ENCODE results near the gene CGRRF1.

The CGRRF1 gene

DNA sequence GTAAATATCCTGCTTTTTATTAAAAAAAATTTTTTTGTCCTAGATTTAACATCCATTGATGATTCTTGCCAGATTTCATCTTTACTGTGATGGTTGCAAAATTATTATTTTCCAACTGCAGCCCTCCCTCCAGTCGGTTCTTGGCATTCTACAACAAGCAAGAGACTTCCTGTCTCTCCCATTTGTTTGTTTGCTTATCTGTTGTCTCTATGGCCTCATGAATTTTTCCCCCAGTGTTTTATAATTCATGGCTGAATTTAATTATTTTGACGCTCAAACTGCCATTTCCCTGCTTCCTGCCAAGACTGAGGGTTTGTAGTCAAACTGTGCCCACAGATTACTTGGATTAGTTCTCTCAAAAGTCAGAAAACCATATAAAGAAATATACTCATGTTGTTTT lies 25.9 kb downstream of the CGRRF1 start:
- peaks cover 10% of the 10 kb centered on the region for H3K4me1 ChIP-seq (ENCODE audit: control insufficient read depth, low read length)
- no peaks in the 10 kb centered on the region for H3K9me3 ChIP-seq (ENCODE audit: control insufficient read depth, insufficient read depth, low read length)
- H3K79me2 ChIP-seq (ENCODE audit: control insufficient read depth, low read length): no peaks in the 10 kb centered on the region
- no peaks in the 10 kb centered on the region for H4K20me1 ChIP-seq (ENCODE audit: control insufficient read depth, insufficient read depth, low read depth, low read length)
- no peak overlapping the region for H3K27ac ChIP-seq (ENCODE audit: low read depth, low read length)
- no peaks in the 10 kb centered on the region for H3K9me2 ChIP-seq (replicated peaks; ENCODE audit: control insufficient read depth, low read length)
- H3K4me3 ChIP-seq (ENCODE audit: low read length): no peak overlapping the region
- H3K4me2 ChIP-seq (ENCODE audit: low read length): no peak overlapping the region
- H3F3A ChIP-seq (ENCODE audit: control insufficient read depth, insufficient read depth): no peaks in the 10 kb centered on the region
- TF ChIP-seq, protein P1, sequence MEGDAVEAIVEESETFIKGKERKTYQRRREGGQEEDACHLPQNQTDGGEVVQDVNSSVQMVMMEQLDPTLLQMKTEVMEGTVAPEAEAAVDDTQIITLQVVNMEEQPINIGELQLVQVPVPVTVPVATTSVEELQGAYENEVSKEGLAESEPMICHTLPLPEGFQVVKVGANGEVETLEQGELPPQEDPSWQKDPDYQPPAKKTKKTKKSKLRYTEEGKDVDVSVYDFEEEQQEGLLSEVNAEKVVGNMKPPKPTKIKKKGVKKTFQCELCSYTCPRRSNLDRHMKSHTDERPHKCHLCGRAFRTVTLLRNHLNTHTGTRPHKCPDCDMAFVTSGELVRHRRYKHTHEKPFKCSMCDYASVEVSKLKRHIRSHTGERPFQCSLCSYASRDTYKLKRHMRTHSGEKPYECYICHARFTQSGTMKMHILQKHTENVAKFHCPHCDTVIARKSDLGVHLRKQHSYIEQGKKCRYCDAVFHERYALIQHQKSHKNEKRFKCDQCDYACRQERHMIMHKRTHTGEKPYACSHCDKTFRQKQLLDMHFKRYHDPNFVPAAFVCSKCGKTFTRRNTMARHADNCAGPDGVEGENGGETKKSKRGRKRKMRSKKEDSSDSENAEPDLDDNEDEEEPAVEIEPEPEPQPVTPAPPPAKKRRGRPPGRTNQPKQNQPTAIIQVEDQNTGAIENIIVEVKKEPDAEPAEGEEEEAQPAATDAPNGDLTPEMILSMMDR (IDR thresholded peaks at IDR 0.05; ENCODE audit: low read depth, low read length, poor library complexity, severe bottlenecking): no peak
- TF ChIP-seq EZH2phosphoT487 (IDR thresholded peaks at IDR 0.05; ENCODE audit: borderline replicate concordance, low read length): no peak
- no peaks in the 10 kb centered on the region for H3K27me3 ChIP-seq (ENCODE audit: control insufficient read depth, low read length)
- peaks cover 6% of the 10 kb centered on the region; the same call in 1 of the 2 replicates for H3K36me3 ChIP-seq (ENCODE audit: control insufficient read depth, low read length)

DNA sequence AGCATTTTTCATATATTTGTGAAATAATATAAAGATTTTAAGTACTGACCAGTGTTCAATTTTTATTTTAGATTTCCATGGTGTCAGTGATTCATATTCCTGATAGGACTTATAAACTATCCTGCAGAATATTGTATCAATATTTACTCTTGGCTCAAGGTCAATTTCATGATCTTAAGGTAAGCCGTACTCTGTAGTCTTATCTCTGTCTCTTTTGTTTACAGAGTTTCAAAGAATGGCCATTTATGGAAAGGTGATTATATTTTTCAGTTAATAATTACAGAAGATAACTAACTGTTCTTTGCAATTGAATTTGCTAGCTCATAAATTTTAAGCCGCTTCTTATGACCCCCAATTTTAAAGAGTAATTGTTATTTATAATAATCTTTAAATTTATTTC lies 27.9 kb downstream of the CGRRF1 start:
- Histone ChIP-seq H3F3A (ENCODE audit: control insufficient read depth, insufficient read depth) (no peaks in the 10 kb centered on the region), H3K4me1 (ENCODE audit: control insufficient read depth, low read length) (peaks cover 2% of the 10 kb centered on the region), H3K4me3 (ENCODE audit: low read length) (no peak overlapping the region), H3K36me3 (ENCODE audit: control insufficient read depth, low read length) (peaks cover 6% of the 10 kb centered on the region; the same call in 1 of the 2 replicates), H3K9me2 (replicated peaks; ENCODE audit: control insufficient read depth, low read length) (no peaks in the 10 kb centered on the region), H3K27me3 (ENCODE audit: control insufficient read depth, low read length) (no peaks in the 10 kb centered on the region), H3K79me2 (ENCODE audit: control insufficient read depth, low read length) (no peaks in the 10 kb centered on the region), H4K20me1 (ENCODE audit: control insufficient read depth, insufficient read depth, low read depth, low read length) (no peaks in the 10 kb centered on the region), H3K9me3 (ENCODE audit: control insufficient read depth, insufficient read depth, low read length) (no peaks in the 10 kb centered on the region), H3K27ac (ENCODE audit: low read depth, low read length) (no peak overlapping the region), H3K4me2 (ENCODE audit: low read length) (no peak overlapping the region)
- TF ChIP-seq, protein P1 (IDR thresholded peaks at IDR 0.05; ENCODE audit: low read depth, low read length, poor library complexity, severe bottlenecking): no peak
- TF ChIP-seq EZH2phosphoT487 (IDR thresholded peaks at IDR 0.05; ENCODE audit: borderline replicate concordance, low read length): no peak

DNA sequence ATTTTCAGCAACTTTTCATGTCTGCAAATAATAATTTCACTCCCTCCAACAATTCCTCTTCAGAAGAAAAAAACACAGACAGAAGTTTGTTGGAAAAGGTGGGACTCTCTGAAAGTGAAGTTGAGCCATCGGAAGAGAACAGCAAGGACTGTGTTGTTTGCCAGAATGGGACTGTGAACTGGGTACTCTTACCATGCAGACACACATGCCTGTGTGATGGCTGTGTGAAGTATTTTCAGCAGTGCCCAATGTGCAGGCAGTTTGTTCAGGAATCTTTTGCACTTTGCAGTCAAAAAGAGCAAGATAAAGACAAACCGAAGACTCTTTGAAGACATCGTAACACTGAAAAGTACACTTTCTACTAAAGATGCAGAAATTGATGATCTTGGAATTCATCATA lies 28.3 kb downstream of the CGRRF1 start:
- H3K79me2 ChIP-seq (ENCODE audit: control insufficient read depth, low read length): no peaks in the 10 kb centered on the region
- no peak overlapping the region for H3K4me3 ChIP-seq (ENCODE audit: low read length)
- no peaks in the 10 kb centered on the region for H4K20me1 ChIP-seq (ENCODE audit: control insufficient read depth, insufficient read depth, low read depth, low read length)
- no peaks in the 10 kb centered on the region for H3K4me1 ChIP-seq (ENCODE audit: control insufficient read depth, low read length)
- no peak overlapping the region for H3K27ac ChIP-seq (ENCODE audit: low read depth, low read length)
- peaks cover 6% of the 10 kb centered on the region; the same call in 1 of the 2 replicates for H3K36me3 ChIP-seq (ENCODE audit: control insufficient read depth, low read length)
- H3K4me2 ChIP-seq (ENCODE audit: low read length): no peak overlapping the region
- H3K27me3 ChIP-seq (ENCODE audit: control insufficient read depth, low read length): no peaks in the 10 kb centered on the region
- no peak for TF ChIP-seq EZH2phosphoT487 (IDR thresholded peaks at IDR 0.05; ENCODE audit: borderline replicate concordance, low read length)
- TF ChIP-seq, protein P1 (IDR thresholded peaks at IDR 0.05; ENCODE audit: low read depth, low read length, poor library complexity, severe bottlenecking): no peak
- H3F3A ChIP-seq (ENCODE audit: control insufficient read depth, insufficient read depth): no peaks in the 10 kb centered on the region
- H3K9me3 ChIP-seq (ENCODE audit: control insufficient read depth, insufficient read depth, low read length): no peaks in the 10 kb centered on the region
- no peaks in the 10 kb centered on the region for H3K9me2 ChIP-seq (replicated peaks; ENCODE audit: control insufficient read depth, low read length)
